ENCODE results near the gene TBL2. TPM values are rescaled to one million over a fixed set of nuclear protein-coding genes. Genes with fewer than 3 reads are reported as not detected.

Gene TBL2
- total RNA-seq, 1 donor from 2014 or later: 52.2 TPM

- Mint-ChIP-seq H3K9me3 (no peaks in the 10 kb centered on the region), H3K4me1 (peaks cover 16% of the 10 kb centered on the region), H3K4me3 (no peak overlapping the region), H3K36me3 (peaks cover 28% of the 10 kb centered on the region), H3K27ac (no peak overlapping the region), H3K27me3 (ENCODE audit: low read depth) (no peaks in the 10 kb centered on the region)
- DNase-seq (ENCODE audit: low spot score in 2 of 2, unreplicated experiment in 2 of 2): no peak
- TF ChIP-seq CTCF (IDR thresholded peaks at IDR 0.05; ENCODE audit: unreplicated experiment): no peak
Measured at GRCh38 chr7:73573791-73574190, 4.6 kb downstream of the TBL2 start.

DNA sequence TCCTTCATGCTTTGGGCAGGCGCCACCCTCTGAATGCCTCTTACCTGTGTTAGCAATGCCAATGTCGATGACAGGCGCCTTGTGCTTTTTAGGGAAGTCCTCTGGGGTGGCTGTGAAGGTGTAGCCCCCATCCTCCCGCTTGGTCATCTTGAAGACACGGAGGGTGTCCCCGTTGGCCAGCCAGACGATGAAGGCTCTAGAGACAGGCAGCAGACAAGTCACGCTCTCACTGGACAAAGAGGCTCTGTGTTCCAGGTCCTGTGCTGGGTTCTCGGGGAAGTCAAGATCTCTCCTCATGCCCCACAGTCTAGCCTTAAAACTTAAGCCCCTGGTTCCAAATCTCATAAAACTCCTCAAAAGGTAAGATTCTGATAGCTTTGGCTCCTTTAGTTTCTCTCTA lies 5.1 kb downstream of the TBL2 start:
- H3K27me3 Mint-ChIP-seq (ENCODE audit: low read depth): no peaks in the 10 kb centered on the region
- H3K4me3 Mint-ChIP-seq: no peak overlapping the region
- H3K9me3 Mint-ChIP-seq: no peaks in the 10 kb centered on the region
- H3K4me1 Mint-ChIP-seq: peaks cover 14% of the 10 kb centered on the region
- no peak for DNase-seq (ENCODE audit: low spot score in 2 of 2, unreplicated experiment in 2 of 2)
- no peak overlapping the region for H3K27ac Mint-ChIP-seq
- TF ChIP-seq CTCF (IDR thresholded peaks at IDR 0.05; ENCODE audit: unreplicated experiment): no peak
- H3K36me3 Mint-ChIP-seq: peaks cover 28% of the 10 kb centered on the region

GRCh38 chr7:73572767-73573186 lies 5.6 kb downstream of the TBL2 start:
- Mint-ChIP-seq H3K4me1 (peaks cover 12% of the 10 kb centered on the region), H3K36me3 (peaks cover 28% of the 10 kb centered on the region), H3K4me3 (no peak overlapping the region)

GRCh38 chr7:73570977-73571376 lies 7.4 kb downstream of the TBL2 start:
- Mint-ChIP-seq H3K27me3 (ENCODE audit: low read depth) (no peaks in the 10 kb centered on the region), H3K4me3 (no peak overlapping the region), H3K9me3 (no peaks in the 10 kb centered on the region), H3K27ac (no peak overlapping the region), H3K4me1 (no peaks in the 10 kb centered on the region), H3K36me3 (peaks cover 24% of the 10 kb centered on the region)
- DNase-seq (ENCODE audit: low spot score in 2 of 2, unreplicated experiment in 2 of 2): no peak
- no peak for TF ChIP-seq CTCF (IDR thresholded peaks at IDR 0.05; ENCODE audit: unreplicated experiment)

More at GRCh38 chr7:73572767-73573186, 5.6 kb downstream of the TBL2 start:
- Mint-ChIP-seq H3K9me3 (no peaks in the 10 kb centered on the region), H3K27me3 (ENCODE audit: low read depth) (no peaks in the 10 kb centered on the region), H3K27ac (no peak overlapping the region)
- no peak for DNase-seq (ENCODE audit: low spot score in 2 of 2, unreplicated experiment in 2 of 2)
- TF ChIP-seq CTCF (IDR thresholded peaks at IDR 0.05; ENCODE audit: unreplicated experiment): no peak

DNA sequence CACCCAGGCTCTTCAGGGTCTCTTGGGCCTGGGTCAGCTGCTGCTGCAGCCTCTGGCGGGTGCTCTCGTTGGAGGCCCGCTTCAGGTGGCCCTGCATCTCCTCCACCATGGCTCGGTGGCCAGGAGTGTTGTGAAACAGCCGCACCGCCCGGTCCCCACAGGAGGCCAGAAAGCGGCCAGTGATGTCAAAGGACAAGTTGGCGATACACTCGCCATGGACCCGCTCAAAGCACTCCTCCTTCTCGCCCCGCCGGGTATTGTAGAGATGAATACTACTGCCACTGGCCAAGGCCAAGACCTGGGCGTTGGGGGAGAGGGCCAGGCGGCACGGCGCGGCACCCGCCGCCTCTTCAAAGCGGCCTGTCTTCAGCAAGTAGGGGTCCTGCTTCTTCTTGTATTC lies 7.9 kb downstream of the TBL2 start:
- DNase-seq (ENCODE audit: low spot score in 2 of 2, unreplicated experiment in 2 of 2): no peak

More for the DNA sequence above, 7.9 kb downstream of the TBL2 start:
- no peak overlapping the region for H3K4me3 Mint-ChIP-seq
- no peak overlapping the region for H3K27ac Mint-ChIP-seq
- no peaks in the 10 kb centered on the region for H3K27me3 Mint-ChIP-seq (ENCODE audit: low read depth)
- no peak for TF ChIP-seq CTCF (IDR thresholded peaks at IDR 0.05; ENCODE audit: unreplicated experiment)
- no peaks in the 10 kb centered on the region for H3K4me1 Mint-ChIP-seq
- H3K36me3 Mint-ChIP-seq: peaks cover 24% of the 10 kb centered on the region
- no peaks in the 10 kb centered on the region for H3K9me3 Mint-ChIP-seq

All from mesothelial cell of epicardium (in vitro differentiated cells).